ENCODE measurements around the gene ZMAT2. TPM values are rescaled to one million over a fixed set of nuclear protein-coding genes. Genes with fewer than 3 reads are reported as not detected.

Gene ZMAT2, protein sequence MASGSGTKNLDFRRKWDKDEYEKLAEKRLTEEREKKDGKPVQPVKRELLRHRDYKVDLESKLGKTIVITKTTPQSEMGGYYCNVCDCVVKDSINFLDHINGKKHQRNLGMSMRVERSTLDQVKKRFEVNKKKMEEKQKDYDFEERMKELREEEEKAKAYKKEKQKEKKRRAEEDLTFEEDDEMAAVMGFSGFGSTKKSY
- total RNA-seq (2022; extraction: Qiagen RNA extraction; ENCODE audit: low read depth) = 80.6 to 110 TPM (median 84.5 TPM) in 5 replicates

GRCh38 chr5:140700177-140701144 lies at the start of gene ZMAT2:
Gene ZMAT2, plus strand, starts transcription at chr5:140700447. Its CDS starts 14 bp downstream, at chr5:140700461.

GRCh38 chr5:140664359-140665119 lies 35.7 kb upstream of the ZMAT2 start, which contains the start of gene WDR55:
Gene WDR55, plus strand, starts transcription at chr5:140664904. Its CDS starts 9 bp downstream, at chr5:140664913.

DNA sequence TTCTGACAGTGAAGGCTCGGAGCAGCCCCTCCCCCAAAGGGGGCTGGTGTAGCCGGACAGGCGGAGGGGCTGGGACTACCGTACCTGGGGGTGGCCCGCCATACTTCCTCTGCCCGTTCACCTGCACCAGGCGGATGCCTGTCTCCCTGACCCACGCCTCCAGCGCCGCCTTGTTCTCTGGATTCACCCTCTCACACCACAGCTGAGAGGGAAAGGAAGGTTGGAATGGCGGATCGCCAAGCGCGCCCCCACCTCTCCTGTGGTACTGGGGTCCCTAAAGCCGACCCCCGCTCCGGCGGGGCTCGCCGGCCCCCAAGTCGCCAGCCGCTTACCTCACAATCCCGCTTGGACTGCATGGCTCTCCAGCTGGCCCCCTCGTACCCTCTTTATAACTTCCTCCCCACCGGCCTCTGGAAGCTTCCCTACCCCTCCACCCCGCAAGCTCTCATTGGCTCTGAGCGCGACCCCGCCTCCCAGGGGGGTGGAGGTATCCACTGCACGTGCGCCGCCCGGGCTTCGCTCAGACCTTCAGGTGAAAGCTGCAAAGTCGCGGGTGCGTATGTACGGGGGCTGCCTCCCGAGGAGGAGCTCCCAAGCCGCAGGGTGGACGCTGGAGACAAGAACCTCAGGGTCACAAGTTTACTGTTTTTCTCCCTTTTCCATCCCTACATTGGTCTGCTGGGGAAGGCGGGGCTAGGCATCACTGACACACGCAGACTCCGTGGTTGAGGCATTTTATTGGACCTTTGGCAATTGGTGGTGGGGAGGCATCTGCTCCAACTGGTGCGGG lies 26.9 kb upstream of the ZMAT2 start, which contains the start of gene DND1:
Gene DND1, minus strand, starts transcription at position 390 of the 790 bp plus-strand sequence. Its CDS starts 34 bp downstream, at position 356.

DNA sequence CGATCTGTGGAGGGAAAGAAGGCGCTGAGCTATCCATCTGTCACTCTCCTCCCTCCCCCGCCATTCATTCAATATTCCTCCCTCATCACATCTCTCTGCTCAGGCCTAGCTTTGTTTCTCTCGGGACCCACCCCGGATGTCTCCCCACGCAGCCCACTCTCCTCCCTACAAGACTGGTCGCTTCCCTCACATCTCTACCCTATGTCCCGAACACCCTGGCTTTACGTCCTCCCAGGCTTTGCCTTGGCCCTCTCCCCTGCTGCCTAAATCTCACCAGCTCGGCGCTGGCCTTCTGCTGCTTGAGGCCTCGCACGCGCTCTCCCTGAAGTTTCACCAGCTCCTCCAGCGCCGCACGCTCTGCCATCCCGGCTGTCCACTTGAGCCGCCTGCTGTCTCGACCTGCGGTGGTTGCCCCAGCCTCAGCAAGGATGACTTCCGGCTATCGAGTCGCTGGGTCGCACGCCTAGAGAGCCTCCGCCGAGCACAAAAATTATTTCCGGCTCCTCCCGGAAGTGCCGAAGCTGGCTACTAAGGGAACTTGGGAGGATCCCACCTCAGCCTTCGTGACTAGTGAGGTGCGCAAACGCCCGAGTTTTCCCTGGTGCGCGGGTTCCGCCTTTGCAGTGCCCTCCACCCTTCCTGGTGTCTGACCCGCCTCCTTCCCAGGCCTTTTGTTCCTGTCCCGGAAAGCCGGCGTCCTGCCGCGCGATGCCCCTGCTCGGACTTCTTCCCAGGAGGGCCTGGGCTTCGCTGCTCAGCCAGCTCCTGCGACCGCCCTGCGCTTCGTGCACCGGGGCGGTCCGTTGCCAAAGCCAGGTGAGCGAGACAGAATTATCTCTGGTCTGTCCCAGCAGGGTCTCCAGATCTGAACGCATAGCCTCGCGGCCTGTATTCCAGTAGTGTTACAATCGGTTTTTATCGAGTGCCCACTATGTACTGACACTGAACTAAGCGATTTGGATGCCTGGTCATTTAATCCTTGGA lies 9.0 kb upstream of the ZMAT2 start, which contains the start of the genes HARS1 and HARS2:
Gene HARS1, minus strand, starts transcription at position 430 of the 984 bp plus-strand sequence. Its CDS starts 66 bp downstream, at position 364.
Gene HARS2, plus strand, starts transcription at position 515 of the 984 bp plus-strand sequence. Its CDS starts 194 bp downstream, at position 709.

Other genes with a start within 250 kb of the ZMAT2 start
- gene EIF4EBP3, start 152.8 kb upstream of the ZMAT2 start, total RNA-seq (2022; extraction: Qiagen RNA extraction; ENCODE audit: low read depth) = 1.1 to 3.0 TPM (median 2.1 TPM) in 5 replicates
- gene SRA1, start 143.0 kb upstream of the ZMAT2 start, total RNA-seq (2022; extraction: Qiagen RNA extraction; ENCODE audit: low read depth) = 35.0 to 47.4 TPM (median 44.6 TPM) in 5 replicates
- gene APBB3, start 135.8 kb upstream of the ZMAT2 start, total RNA-seq (2022; extraction: Qiagen RNA extraction; ENCODE audit: low read depth) = 5.2 to 6.8 TPM (median 5.5 TPM) in 5 replicates
- 70.9 to 80.3 TPM (median 77.6 TPM) in 5 replicates for gene SLC35A4, start 135.6 kb upstream of the ZMAT2 start, total RNA-seq (2022; extraction: Qiagen RNA extraction; ENCODE audit: low read depth)
- gene CD14, start 67.3 kb upstream of the ZMAT2 start, total RNA-seq (2022; extraction: Qiagen RNA extraction; ENCODE audit: low read depth) = 3.0 to 4.8 TPM (median 4.6 TPM) in 5 replicates
- gene TMCO6, start 61.0 kb upstream of the ZMAT2 start, total RNA-seq (2022; extraction: Qiagen RNA extraction; ENCODE audit: low read depth) = 9.1 to 14.6 TPM (median 12.8 TPM) in 5 replicates
- 110 to 128 TPM (median 113 TPM) in 5 replicates for gene NDUFA2, start 52.8 kb upstream of the ZMAT2 start, total RNA-seq (2022; extraction: Qiagen RNA extraction; ENCODE audit: low read depth)
- gene IK, start 52.6 kb upstream of the ZMAT2 start, total RNA-seq (2022; extraction: Qiagen RNA extraction; ENCODE audit: low read depth) = 82.9 to 107 TPM (median 88.8 TPM) in 5 replicates
- gene WDR55, start 35.5 kb upstream of the ZMAT2 start, total RNA-seq (2022; extraction: Qiagen RNA extraction; ENCODE audit: low read depth) = 27.1 to 30.4 TPM (median 30.0 TPM) in 5 replicates
- gene DND1, start 26.9 kb upstream of the ZMAT2 start, total RNA-seq (2022; extraction: Qiagen RNA extraction; ENCODE audit: low read depth) = 0.37 to 0.97 TPM (median 0.64 TPM) in 5 replicates
- gene HARS1, start 9.1 kb upstream of the ZMAT2 start, total RNA-seq (2022; extraction: Qiagen RNA extraction; ENCODE audit: low read depth) = 73.2 to 85.5 TPM (median 78.1 TPM) in 5 replicates
- gene HARS2, start 9.0 kb upstream of the ZMAT2 start, total RNA-seq (2022; extraction: Qiagen RNA extraction; ENCODE audit: low read depth) = 33.2 to 42.4 TPM (median 37.4 TPM) in 5 replicates
- gene PCDHA1, start 85.7 kb downstream of the ZMAT2 start, total RNA-seq (2022; extraction: Qiagen RNA extraction; ENCODE audit: low read depth) = 0.09 to 0.18 TPM (median 0.15 TPM) in 5 replicates
- 0.06 to 0.10 TPM (median 0.07 TPM) in 3 of 5 replicates, not detected in the others for gene PCDHA2, start 94.4 kb downstream of the ZMAT2 start, total RNA-seq (2022; extraction: Qiagen RNA extraction; ENCODE audit: low read depth)
- 0.78 to 1.3 TPM (median 0.88 TPM) in 5 replicates for gene PCDHA3, start 100.6 kb downstream of the ZMAT2 start, total RNA-seq (2022; extraction: Qiagen RNA extraction; ENCODE audit: low read depth)
- 1.6 to 2.2 TPM (median 2.0 TPM) in 5 replicates for gene PCDHA4, start 106.6 kb downstream of the ZMAT2 start, total RNA-seq (2022; extraction: Qiagen RNA extraction; ENCODE audit: low read depth)
- 0.50 to 0.74 TPM (median 0.70 TPM) in 5 replicates for gene PCDHA5, start 121.2 kb downstream of the ZMAT2 start, total RNA-seq (2022; extraction: Qiagen RNA extraction; ENCODE audit: low read depth)
- gene PCDHA6, start 127.5 kb downstream of the ZMAT2 start, total RNA-seq (2022; extraction: Qiagen RNA extraction; ENCODE audit: low read depth) = 0.05 to 0.09 TPM (median 0.08 TPM) in 3 of 5 replicates, not detected in the others
- gene PCDHA7, start 133.8 kb downstream of the ZMAT2 start, total RNA-seq (2022; extraction: Qiagen RNA extraction; ENCODE audit: low read depth) = 0.08 to 0.13 TPM (median 0.10 TPM) in 5 replicates
- gene PCDHA8, start 140.7 kb downstream of the ZMAT2 start, total RNA-seq (2022; extraction: Qiagen RNA extraction; ENCODE audit: low read depth) = 0.03 to 0.11 TPM in 2 of 5 replicates, not detected in the others
- gene PCDHA9, start 147.9 kb downstream of the ZMAT2 start, total RNA-seq (2022; extraction: Qiagen RNA extraction; ENCODE audit: low read depth) = 0.02 to 0.07 TPM in 2 of 5 replicates, not detected in the others
- gene PCDHA10, start 155.4 kb downstream of the ZMAT2 start, total RNA-seq (2022; extraction: Qiagen RNA extraction; ENCODE audit: low read depth) = 0.03 to 0.05 TPM (median 0.04 TPM) in 4 of 5 replicates, not detected in the other
- 0.06 to 0.96 TPM (median 0.11 TPM) in 5 replicates for gene PCDHA11, start 168.5 kb downstream of the ZMAT2 start, total RNA-seq (2022; extraction: Qiagen RNA extraction; ENCODE audit: low read depth)
- 2.5 to 3.4 TPM (median 3.1 TPM) in 5 replicates for gene PCDHA12, start 174.9 kb downstream of the ZMAT2 start, total RNA-seq (2022; extraction: Qiagen RNA extraction; ENCODE audit: low read depth)
- 0.07 to 0.17 TPM (median 0.10 TPM) in 5 replicates for gene PCDHA13, start 181.7 kb downstream of the ZMAT2 start, total RNA-seq (2022; extraction: Qiagen RNA extraction; ENCODE audit: low read depth)
- 2.4 to 3.3 TPM (median 3.0 TPM) in 5 replicates for gene PCDHAC1, start 225.9 kb downstream of the ZMAT2 start, total RNA-seq (2022; extraction: Qiagen RNA extraction; ENCODE audit: low read depth)

All from A549 treated with GW870086 at 1 μM for 4 hours (cell line).